HUES6 (cell line): ENCODE measurements around the gene CFAP73.
"Not testable (repeated sequence)": the region's sequence is repeated elsewhere in the genome, so short reads cannot be mapped to it uniquely, and the experiment has no call there.

Source experiments
- H3K27ac ChIP-seq: 2 replicates; pipeline ENCODE4 v1.7.0; 2013; ENCODE audit warnings: low read depth, mild to moderate bottlenecking, low read length, inconsistent platforms
- H3K27me3 ChIP-seq: 2 replicates; pipeline ENCODE4 v1.6.1; 2013; ENCODE audit warnings: low read length; ENCODE audit not compliant: control insufficient read depth, insufficient read depth
- H3K36me3 ChIP-seq: 2 replicates; pipeline ENCODE4 v1.6.1; 2013; ENCODE audit warnings: low read length; ENCODE audit not compliant: control insufficient read depth, insufficient read depth
- H3K4me1 ChIP-seq: 2 replicates; pipeline ENCODE4 v1.6.1; 2013; ENCODE audit warnings: low read length; ENCODE audit not compliant: control insufficient read depth, insufficient read depth
- H3K4me3 ChIP-seq: 2 replicates; pipeline ENCODE4 v1.5.1; 2013; ENCODE audit warnings: low read depth, low read length
- H3K9ac ChIP-seq: one replicate; pipeline ENCODE4 v1.6.1; 2013; ENCODE audit warnings: mild to moderate bottlenecking, low read length
- H3K9me3 ChIP-seq: 2 replicates; pipeline ENCODE4 v1.6.1; 2013; ENCODE audit warnings: low read depth, low read length; ENCODE audit not compliant: control insufficient read depth, insufficient read depth

CFAP73 gene

GRCh38 chr12:113206802-113207201, 57.3 kb downstream of the CFAP73 start:
- not testable (repeated sequence) for H3K36me3 ChIP-seq, H3K4me3 ChIP-seq, H3K27ac ChIP-seq, H3K9ac ChIP-seq, H3K27me3 ChIP-seq, H3K9me3 ChIP-seq
- peaks cover 11% of the 10 kb centered on the region for H3K4me1 ChIP-seq

- Histone ChIP-seq H3K9ac (no peak overlapping the region), H3K9me3 (peaks cover 3% of the 10 kb centered on the region; the same call in 1 of the 2 replicates), H3K4me1 (peaks cover 11% of the 10 kb centered on the region), H3K27me3 (no peaks in the 10 kb centered on the region), H3K36me3 (no peaks in the 10 kb centered on the region), H3K4me3 (no peak overlapping the region), H3K27ac (no peak overlapping the region)
Observed at GRCh38 chr12:113207613-113208040, 58.1 kb downstream of the CFAP73 start.

GRCh38 chr12:113208041-113208934, 58.8 kb downstream of the CFAP73 start:
- peaks cover 11% of the 10 kb centered on the region for H3K4me1 ChIP-seq
- H3K36me3 ChIP-seq, result no peaks in the 10 kb centered on the region
- H3K27me3 ChIP-seq, result no peaks in the 10 kb centered on the region
- no peak overlapping the region for H3K9ac ChIP-seq
- H3K4me3 ChIP-seq, result no peak overlapping the region
- peaks cover 3% of the 10 kb centered on the region; the same call in 1 of the 2 replicates for H3K9me3 ChIP-seq
- no peak overlapping the region for H3K27ac ChIP-seq
